NCI-H2029 treated with DMSO at 0.1 percent for 48 hours (cell line): ENCODE data around the gene FNIP2.
A peak's percentile ranks its signal among the peaks of the same experiment; 100 is the strongest.

Experiments used
- DNase-seq: peaks from one replicate; lab custom pipeline; 2025; lab: John Stamatoyannopoulos, UW

Gene FNIP2

DNA sequence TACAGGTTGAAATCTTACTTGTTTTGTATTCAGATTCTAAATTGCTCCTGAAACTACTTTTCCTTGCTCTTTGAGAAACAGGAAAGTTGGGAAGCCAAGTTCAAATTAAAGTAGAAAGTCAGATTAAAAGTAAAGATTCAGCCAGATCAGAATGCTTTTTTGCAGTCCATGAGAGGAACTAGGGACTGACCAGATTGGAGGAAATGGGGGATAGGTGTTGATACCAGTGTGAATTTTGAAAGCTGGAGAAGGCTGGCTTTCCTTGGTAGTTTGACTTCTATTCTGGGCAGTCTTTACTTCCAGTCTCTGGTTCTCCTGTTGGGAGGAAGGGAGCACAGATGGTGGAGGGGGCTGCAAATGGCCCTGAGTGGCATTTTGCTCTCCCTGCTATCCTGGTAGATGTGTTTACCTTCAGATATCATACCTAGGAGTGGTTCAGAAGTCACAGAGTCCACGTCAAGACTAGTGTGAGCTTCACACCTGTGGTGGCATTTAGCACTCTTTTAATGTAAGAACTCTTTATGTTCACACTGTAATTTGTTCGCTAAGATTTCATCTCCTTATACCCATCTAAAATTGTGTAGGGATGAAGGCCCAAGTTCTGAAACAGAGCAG, 68.8 kb downstream of the FNIP2 start:
- no peak for DNase-seq

DNA sequence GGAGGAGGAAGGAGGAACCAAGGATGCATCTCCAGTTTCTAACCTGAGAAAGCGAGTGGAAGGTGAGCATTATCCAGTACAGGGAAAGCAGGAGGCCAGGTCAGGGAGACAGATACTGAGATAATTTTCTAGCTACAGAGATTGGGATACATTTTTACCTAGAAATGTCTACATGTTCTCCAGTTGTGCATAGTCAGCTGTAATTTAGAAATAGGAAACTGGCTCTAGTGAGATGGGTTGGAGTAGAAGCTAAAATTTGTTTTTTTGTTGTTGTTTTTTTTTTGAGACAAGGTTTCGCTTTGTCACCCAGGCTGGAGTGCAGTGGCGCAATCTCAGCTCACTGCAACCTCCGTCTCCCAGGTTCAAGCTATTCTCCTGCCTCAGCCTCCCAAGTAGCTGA, 71.3 kb downstream of the FNIP2 start:
- no peak for DNase-seq

- DNase-seq: no peak
These were observed 72.7 kb downstream of the FNIP2 start for GRCh38 chr4:158841540-158841939.

DNA sequence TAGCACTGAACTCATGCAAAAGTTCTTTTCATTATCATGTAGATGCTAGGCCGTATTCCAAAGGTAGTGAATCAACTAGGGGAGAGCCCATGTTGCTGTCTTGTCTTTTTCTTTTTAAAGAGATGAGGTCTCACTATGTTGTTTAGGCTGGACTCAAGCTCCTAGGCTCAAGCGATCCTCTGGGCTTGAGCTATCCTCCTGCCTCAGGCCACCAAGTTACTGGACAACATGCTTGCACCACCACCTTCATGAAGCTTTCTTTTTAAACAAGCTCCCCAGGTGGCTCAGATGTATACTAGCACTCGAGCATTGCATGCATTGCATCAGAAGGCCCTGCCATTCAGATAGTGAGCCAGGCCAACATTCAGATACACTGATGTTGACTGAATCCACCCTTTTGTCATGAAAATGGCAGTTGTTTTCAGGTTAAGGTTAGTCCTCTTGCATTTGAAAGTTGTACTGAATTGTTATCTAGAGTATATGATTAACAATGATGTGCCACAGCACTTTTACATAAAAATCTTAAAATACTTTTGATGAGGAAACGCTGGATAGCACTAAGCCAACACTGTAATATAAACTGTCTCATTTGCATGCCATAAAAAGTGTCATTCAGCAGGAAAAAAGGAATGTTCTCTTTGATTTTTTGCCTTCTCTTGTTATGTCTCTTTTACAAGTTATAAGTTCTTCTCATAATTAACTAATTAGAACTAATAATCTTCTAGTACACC, 76.7 kb downstream of the FNIP2 start:
- DNase-seq: no peak

DNA sequence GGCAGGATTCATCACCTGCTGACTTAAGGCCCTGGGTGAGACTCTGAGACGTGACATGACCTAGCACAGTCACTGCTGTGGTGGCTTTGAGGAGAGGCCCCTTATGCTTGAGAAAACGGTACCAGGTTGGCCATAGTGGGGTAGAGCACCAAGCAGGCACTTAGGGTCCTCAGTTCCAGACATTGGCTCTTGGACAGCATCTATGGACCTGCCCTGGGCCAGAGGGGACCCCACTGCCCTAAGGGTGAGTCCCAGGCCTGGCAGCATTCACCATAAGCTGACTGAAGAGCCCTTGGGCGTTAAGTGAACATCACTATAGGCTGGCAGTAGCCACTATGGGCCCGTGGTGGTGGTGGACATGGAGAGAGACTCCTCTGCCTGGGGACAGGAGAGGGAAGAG, 78.7 kb downstream of the FNIP2 start:
- DNase-seq: no peak

DNA sequence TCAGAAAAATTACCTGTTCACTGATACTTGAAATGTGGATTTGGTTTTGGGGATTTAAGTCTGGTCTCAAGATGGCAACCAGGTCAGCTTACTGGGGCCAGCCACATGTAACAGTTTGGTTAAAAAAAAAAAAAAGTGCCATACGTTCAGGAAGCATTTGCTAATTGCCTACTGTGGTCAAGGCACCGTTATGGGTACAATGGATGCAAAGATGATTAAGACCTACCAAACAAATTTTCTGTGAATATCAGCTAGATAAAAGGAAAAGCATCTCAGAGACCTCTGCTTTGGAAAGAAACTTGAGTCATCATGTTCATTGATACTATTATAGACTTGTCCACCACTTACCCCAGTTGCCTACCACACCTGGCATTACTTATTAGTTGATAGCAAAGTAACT, 80.9 kb downstream of the FNIP2 start:
- no peak for DNase-seq

- no peak for DNase-seq
These were observed 81.5 kb downstream of the FNIP2 start for GRCh38 chr4:158850371-158850770.

GRCh38 chr4:158850800-158851644, 82.2 kb downstream of the FNIP2 start:
- no peak for DNase-seq

GRCh38 chr4:158854236-158854635, 85.4 kb downstream of the FNIP2 start:
- no peak for DNase-seq

DNA sequence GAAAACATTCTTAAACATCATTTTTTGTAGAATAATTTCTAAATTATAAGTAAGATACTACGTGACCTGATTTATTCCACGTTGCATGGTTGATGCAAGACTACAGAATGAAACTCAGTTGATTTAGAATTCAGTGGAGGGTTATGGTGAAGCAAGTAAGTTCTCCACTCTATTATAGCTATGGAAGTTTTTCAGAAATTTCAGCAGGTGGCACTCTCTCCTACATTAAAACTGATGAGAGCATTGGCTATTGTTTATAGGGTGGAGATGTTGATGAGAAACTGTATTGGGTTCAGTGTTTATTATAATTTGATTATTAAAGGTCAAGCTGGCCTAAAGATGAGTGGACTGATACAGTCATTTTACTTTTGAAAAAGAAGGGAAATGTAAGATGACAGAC, 88.0 kb downstream of the FNIP2 start:
- peak; percentile 42 for DNase-seq

- no peak for DNase-seq
These were observed 89.1 kb downstream of the FNIP2 start for GRCh38 chr4:158857951-158858350.

DNA sequence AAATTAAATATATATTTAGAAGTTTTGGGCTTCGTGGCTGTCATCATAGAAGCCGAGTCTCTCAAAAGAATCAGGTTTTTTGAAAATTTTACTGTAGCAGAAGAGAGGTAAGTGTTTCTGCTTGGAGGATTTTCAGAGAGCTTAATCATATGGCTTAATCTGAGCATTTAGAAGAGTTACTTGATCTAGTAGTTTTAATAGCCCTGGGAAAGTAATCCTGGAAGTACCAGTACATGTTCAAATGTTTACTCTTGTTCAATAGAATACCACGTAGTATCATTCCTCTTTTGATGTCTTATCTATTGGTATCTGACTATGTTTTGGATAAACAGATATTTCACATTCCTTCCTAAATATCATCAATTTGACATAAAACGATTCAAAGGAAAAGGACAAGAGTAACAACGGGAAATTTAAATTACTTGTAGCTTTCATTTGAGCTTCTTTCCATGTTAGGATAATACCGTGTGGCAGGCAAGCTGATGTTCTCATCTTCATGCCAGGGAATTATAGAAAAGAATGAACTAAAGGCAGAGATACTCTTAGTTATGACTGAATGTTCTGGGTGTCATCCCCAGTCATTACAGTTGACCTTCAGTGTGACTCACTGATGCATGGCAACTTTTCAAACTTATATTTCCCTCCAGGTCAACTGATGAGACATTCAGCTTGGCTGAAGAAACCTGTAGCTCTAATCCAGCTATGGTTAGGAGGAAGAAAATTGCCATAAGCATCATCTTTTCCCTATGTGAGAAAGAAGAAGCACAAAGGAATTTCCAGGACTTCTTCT, 89.8 kb downstream of the FNIP2 start:
- DNase-seq: no peak

GRCh38 chr4:158859661-158860060, 90.8 kb downstream of the FNIP2 start:
- DNase-seq: no peak

DNA sequence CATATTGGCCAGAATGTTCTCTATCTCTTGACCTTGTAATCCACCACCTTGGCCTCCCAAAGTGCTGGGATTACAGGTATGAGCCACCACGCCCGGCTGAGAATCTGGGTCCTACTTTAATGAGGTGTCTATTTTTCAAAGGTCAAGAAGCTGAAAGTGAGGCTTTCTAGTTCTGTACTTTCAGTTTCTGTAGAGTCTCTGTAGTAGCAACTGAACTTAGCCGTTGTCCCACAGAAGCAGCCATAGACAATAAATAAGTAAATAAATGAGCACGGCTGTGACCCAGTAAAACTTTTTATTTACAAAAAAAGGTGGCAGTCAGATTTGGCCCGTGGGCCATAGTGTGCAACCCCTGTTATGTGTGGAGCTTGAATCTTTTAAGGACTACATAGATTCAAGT, 92.0 kb downstream of the FNIP2 start:
- no peak for DNase-seq

DNA sequence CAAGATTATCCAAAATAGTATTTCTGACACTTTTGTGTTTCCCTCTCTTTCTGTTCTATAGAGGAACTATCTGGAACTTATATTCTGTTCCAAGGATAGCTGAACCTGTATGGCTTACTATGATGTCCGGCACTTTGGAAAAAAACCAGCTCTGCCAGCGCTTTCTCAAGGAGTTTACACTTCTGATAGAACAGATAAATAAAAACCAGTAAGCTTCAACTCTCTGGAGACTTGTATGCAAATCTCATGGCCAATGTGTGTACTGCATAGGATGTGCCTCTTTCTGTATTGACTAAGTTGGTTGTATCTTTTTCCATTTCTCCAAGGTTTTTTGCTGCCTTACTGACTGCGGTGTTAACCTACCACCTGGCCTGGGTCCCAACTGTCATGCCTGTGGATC, 92.5 kb downstream of the FNIP2 start:
- DNase-seq: no peak

- DNase-seq: no peak
These were observed 92.9 kb downstream of the FNIP2 start for GRCh38 chr4:158861766-158862165.

DNA sequence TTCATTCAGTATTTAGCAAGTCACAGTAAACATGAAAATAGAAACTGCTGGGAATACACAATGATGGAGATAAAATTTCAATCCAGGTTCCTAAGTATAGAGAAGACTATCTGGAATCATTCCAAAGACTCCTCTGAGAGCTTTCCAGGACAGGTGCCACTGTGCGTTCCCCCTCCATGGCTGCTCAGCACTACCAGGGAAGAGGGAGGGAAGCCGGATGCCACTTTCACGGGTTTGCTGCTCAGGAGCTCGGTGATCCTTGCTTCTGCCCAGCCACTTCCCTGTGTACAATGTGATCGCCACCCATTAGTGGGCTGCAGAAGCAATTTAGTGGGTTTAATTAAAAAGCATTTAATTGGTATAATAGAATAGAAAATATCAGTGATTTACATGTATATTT, 94.5 kb downstream of the FNIP2 start:
- DNase-seq: peak; percentile 83

DNA sequence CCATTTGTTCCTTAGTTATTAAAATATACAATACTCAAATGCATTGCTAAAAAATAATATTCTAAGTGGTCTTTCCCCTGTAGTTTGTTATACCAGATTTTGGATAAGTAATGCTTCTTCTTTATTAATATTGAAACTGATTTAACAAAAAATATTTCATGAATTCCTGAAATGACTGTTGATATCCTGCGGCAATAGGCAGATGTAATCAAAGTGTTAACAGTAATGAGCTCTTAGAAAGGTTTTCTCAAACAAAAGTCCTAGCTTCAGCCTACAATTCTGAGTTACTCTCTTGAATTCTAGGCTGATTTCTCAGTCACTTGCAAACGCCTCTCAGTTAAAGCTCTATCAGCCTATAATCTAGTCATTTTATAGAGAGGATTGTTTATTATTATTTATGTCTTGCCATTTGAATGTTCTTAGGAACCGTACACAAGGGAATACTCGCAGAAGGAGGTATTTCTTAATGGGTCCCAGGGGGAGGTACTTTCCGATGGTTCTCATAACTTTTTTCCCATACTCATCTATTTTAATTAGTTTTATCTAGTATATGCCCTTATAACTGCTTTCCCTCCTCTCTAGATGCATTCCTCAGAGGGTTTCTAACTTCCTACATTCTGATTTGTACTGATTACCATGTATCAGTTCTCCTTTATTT, 96.8 kb downstream of the FNIP2 start:
- no peak for DNase-seq

DNA sequence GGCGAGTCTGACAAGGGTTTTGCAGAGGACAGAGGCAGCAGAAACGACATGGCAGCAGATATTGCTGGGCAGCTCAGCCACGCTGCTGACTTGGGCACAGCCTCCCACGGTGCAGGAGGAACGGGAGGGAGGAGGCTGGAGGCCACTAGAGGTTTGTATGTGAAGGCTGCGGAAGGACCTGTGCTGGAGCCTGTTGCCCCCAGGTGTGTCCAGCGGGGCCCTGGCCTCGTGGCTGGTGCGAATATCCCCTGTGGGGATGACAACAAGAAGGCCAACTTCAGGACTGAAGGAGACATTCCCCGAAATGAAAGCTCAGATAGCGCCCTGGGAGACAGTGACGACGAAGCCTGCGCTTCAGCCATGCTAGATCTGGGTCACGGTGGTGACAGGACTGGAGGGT, 100.2 kb downstream of the FNIP2 start:
- no peak for DNase-seq

DNA sequence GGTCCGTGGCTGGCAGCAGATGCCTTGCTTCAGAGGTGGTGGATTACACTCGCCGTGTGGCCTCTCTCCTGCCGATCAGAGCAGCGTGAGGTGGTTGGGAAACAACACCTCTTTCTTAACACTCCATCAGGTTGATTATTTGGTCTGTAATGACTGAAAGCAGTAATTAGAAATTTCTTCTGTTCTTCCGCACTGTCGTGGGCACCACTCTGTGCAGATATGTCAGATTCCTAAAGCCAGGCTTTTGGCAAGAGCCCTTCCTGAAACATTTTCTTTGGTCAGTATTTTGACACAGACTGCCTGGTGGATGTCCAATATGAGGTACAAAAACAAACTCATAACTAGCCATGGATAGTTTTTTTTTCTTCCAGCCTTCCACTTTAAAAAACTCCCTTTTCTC, 100.9 kb downstream of the FNIP2 start:
- DNase-seq: no peak

- peak; percentile 12 for DNase-seq
These were observed 101.4 kb downstream of the FNIP2 start for GRCh38 chr4:158870282-158870625.
